GM13976 (cell line): Measurements from ENCODE around the gene FAM193B.

ENCODE experiments used
- DNase-seq: peaks from one replicate; pipeline ENCODE4 v3.0.0; 2012; ENCODE audit warnings: low spot score
- CTCF ChIP-seq: IDR thresholded peaks from 2 replicates; pipeline ENCODE4 v1.5.1; 2012; ENCODE audit warnings: borderline replicate concordance, mild to moderate bottlenecking; ENCODE audit not compliant: insufficient read depth; ENCODE audit errors: extremely low read depth, missing control alignments, control extremely low read depth
- in situ Hi-C: fragments of 300-500 bp; cut with MboI; formaldehyde crosslinking; loops from one replicate; pipeline ENCODE4 v1.12.0; 2022; ENCODE audit warnings: low sequenced_read_pairs, mixed read lengths, inconsistent platforms; ENCODE audit not compliant: unreplicated experiment

Gene FAM193B

GRCh38 chr5:177494346-177495195, 59.8 kb downstream of the FAM193B start:
- in situ Hi-C loops, result no loop called here
- TF ChIP-seq CTCF, result no peak
- no peak for DNase-seq

GRCh38 chr5:177493795-177494345, 60.5 kb downstream of the FAM193B start:
- no peak for TF ChIP-seq CTCF
- DNase-seq, result no peak
- in situ Hi-C loops, result no loop called here

- DNase-seq, result no peak
- no peak for TF ChIP-seq CTCF
- in situ Hi-C loops, result no loop called here
Observed at GRCh38 chr5:177492841-177493240, 61.5 kb downstream of the FAM193B start.

GRCh38 chr5:177491983-177492746, 62.2 kb downstream of the FAM193B start:
- no peak for DNase-seq
- TF ChIP-seq CTCF, result no peak
- in situ Hi-C loops, result no loop called here

- in situ Hi-C loops, result no loop called here
- peak; percentile 29 for TF ChIP-seq CTCF
- no peak for DNase-seq
Observed at GRCh38 chr5:177491429-177491945, 62.9 kb downstream of the FAM193B start.

GRCh38 chr5:177490992-177491391, 63.4 kb downstream of the FAM193B start:
- no peak for DNase-seq
- no peak for TF ChIP-seq CTCF

More at GRCh38 chr5:177490992-177491391, 63.4 kb downstream of the FAM193B start:
- in situ Hi-C loops, result no loop called here
